ENCODE results near the gene SLC25A24. TPM values are rescaled to one million over a fixed set of nuclear protein-coding genes. Genes with fewer than 3 reads are reported as not detected.

The SLC25A24 gene
- total RNA-seq, 1 experiment from 2014 or later: 71.5 TPM

DNA sequence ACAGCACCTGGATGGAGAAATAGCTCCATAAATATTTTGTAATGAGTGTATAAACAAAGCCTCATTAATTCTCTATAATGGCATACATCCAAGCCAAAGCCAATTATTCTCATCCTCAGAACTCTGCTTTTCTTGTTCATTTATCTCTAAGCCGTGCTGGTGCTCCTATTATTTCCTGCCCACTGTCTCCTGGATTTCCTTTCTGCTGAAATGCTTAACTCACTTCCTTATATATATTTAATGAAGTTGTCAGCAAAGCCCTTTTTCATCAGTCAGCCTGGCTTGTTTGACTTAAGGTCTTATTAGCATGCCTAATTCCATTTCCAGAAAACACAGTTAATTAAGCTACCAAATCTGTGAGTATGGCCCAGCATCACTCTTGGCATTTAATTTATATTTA lies 93.4 kb downstream of the SLC25A24 start:
- no peak for DNase-seq (ENCODE audit: low read depth)

DNA sequence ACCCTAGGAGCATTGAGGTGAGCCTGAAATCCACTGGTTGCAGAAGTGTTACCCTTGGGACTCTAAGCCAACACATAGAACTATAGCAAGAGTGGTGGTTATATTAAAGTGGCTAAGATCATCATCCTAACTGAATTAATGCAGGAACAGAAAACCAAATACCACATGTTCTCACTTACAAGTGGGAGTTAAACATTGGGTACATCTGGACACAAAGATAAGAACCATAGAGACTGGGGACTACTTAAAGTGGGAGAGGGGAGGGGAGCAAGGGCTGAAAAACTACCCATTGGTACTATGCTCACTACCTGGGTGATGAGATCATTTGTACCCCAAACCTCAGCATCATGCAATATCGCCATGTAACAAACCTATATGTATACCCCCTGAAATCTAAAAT lies 100.0 kb downstream of the SLC25A24 start:
- no peak for DNase-seq (ENCODE audit: low read depth)

DNA sequence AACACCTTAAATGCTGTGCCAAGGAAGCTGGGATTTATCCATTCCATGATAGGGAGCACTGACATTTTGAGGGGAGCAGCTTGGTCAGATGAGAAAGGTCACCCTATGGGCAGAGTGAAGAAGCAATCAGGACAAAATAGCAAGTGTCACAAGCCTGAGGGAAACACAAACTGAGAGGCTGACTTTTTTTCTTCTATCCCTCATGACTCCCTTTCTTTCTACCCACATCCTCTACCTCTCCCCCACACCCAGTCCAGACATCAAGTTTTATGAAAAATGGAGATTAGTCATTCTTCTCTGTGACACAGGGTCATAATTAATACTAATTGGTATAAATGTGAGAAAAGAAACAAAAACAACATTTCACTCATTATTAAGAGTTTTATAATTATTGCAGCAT lies 103.1 kb downstream of the SLC25A24 start:
- DNase-seq (ENCODE audit: low read depth): no peak

DNA sequence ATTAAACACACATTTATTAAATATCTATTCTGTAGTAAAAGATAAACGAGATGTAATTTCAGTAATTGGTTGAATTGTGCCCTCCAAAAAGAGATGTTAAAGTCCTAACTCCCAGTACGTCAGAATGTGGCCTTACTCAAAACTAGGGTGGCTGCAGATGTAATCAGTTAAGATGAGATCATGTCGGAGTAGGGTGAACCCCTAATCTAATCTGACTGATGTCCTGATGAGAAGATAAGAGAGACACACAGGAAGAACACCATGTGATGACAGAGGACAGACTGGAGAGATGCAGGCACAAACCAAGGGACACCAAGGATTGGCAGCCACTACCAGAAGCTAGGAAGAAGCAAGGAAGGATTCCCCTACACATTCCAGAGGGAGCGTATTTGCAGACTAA lies 104.1 kb downstream of the SLC25A24 start:
- no peak for DNase-seq (ENCODE audit: low read depth)

DNA sequence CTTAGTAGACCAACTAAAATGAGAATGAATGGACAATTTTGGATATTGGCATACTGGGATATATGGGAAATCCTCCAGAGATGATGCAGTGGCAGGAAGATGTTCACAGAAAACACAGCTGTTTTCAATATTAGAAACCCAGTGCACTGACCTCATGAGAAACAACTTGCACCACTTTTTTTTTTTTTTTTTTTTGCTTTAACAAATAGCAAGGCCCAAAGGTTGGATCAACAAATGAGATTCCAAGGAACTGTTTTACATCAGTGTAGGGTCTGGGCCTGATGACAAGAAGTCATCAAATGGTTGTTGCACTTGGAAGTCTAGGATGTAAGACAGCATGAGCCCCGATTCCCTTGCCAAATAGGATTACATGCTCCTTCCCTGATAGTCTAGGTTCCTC lies 110.7 kb downstream of the SLC25A24 start:
- no peak for DNase-seq (ENCODE audit: low read depth)

DNA sequence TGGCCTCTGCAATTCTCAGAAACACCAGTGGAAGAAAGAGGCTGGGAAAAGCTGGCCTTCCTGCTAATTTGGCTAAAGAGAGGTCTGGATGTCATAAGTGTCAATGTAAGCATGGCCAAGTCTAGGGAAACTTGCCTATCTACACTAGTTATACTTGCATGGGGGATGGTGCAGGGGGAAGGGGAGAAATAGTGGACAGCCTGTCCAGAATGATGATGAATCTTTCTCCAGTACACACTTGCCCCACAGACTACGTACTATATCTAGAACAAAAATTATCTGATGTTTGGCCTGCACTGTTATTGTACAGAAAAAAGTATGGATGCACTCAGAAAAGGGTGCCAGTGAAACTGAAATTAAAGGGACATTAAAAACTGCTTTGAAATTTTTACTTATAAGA lies 114.5 kb downstream of the SLC25A24 start:
- DNase-seq (ENCODE audit: low read depth): no peak

DNA sequence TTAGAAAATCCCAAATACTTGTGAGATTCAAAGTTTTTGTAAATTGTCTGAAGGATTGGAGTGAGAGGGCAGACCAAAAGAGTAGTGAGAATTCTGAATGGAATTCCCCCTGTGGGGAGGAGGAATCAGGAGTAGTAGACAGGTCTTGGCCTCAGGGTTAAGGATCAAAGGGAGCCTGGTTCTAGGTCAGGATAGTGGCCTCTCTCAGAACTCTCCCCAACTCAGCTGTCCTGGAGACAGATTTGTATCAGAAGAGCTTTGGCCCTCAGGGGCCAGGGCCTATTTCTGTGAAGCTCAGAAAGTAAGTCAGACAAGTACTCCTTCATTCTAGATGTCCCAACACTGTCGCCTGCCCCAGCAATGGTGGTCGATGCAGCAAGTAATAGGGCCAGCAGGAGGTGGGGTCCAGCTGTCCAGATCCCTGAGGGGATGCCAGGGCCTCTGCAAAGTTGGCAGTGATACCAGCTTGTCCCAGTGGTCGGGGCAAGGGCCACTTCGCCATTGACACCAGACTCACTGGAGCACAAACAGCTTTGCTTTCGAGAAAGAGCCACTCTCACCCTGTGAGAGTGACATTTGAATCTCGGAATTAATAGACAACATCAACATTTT lies 115.2 kb downstream of the SLC25A24 start:
- no peak for DNase-seq (ENCODE audit: low read depth)

Other genes starting within 250 kb of the SLC25A24 start
- 0.64 and 1.4 TPM in 2 replicates for gene VAV3, start 235.2 kb downstream of the SLC25A24 start, total RNA-seq (2014; rRNA removed)
- not detected in 2 replicates for gene NBPF4, start 43.7 kb upstream of the SLC25A24 start, total RNA-seq (2014; rRNA removed)
- not detected in 2 replicates for gene NBPF6, start 250.0 kb upstream of the SLC25A24 start, total RNA-seq (2014; rRNA removed)